HepG2 (cell line): Measurements from ENCODE around the gene ALDH1A1. TPM values are rescaled to one million over a fixed set of nuclear protein-coding genes. Genes with fewer than 3 reads are reported as not detected.

ENCODE experiments used
- HNRNPLL ChIP-seq: fragments of 200-400 bp; formaldehyde crosslinking; IDR thresholded peaks from 2 replicates; pipeline ENCODE4 v1.6.1; 2017; ENCODE audit warnings: mild to moderate bottlenecking, low read depth, low read length; ENCODE audit not compliant: poor library complexity, severe bottlenecking
- PLRG1 ChIP-seq: fragments of 450-650 bp; conservative IDR thresholded peaks from 2 replicates; pipeline ENCODE4 v1.6.1; 2016
- RBFOX2 ChIP-seq: fragments of 200-400 bp; formaldehyde crosslinking; IDR thresholded peaks from 2 replicates; pipeline ENCODE4 v1.6.1; 2017; ENCODE audit warnings: low read depth, mild to moderate bottlenecking, low read length
- RFXANK ChIP-seq: IDR thresholded peaks from 2 replicates; pipeline ENCODE4 v1.6.1; 2016
- TBP ChIP-seq: sonication (generic); formaldehyde crosslinking; IDR thresholded peaks from 2 replicates; pipeline ENCODE4 v1.5.0; 2020; ENCODE audit warnings: missing genetic modification reagents
- TBX3 ChIP-seq: fragments of 450-650 bp; IDR thresholded peaks from 2 replicates; pipeline ENCODE4 v1.6.1; 2017; ENCODE audit warnings: antibody characterized with exemption, mild to moderate bottlenecking, inconsistent platforms, borderline replicate concordance
- ZIK1 ChIP-seq: sonication (generic); formaldehyde crosslinking; IDR thresholded peaks from 2 replicates; pipeline ENCODE4 v1.5.0; 2020; ENCODE audit warnings: mild to moderate bottlenecking, low read depth, missing genetic modification reagents, borderline replicate concordance
- ZNF138 ChIP-seq: sonication (generic); formaldehyde crosslinking; IDR thresholded peaks from 2 replicates; pipeline ENCODE4 v1.5.0; 2020; ENCODE audit warnings: mild to moderate bottlenecking, low read depth, missing genetic modification reagents
- ZNF331 ChIP-seq: sonication (generic); formaldehyde crosslinking; IDR thresholded peaks from 2 replicates; pipeline ENCODE4 v1.4.0; 2020; ENCODE audit warnings: missing genetic modification reagents
- ZNF335 ChIP-seq: sonication (generic); formaldehyde crosslinking; IDR thresholded peaks from 2 replicates; pipeline ENCODE4 v1.4.0; 2020; ENCODE audit warnings: missing genetic modification reagents
- ZNF678 ChIP-seq: sonication (generic); formaldehyde crosslinking; IDR thresholded peaks from 2 replicates; pipeline ENCODE4 v1.4.0; 2020; ENCODE audit warnings: mild to moderate bottlenecking, missing genetic modification reagents
- ZNF709 ChIP-seq: sonication (generic); formaldehyde crosslinking; IDR thresholded peaks from 2 replicates; pipeline ENCODE4 v1.5.0; 2020; ENCODE audit warnings: mild to moderate bottlenecking, missing genetic modification reagents
- ZNF713 ChIP-seq: sonication (generic); formaldehyde crosslinking; IDR thresholded peaks from 2 replicates; pipeline ENCODE4 v1.4.0; 2020; ENCODE audit warnings: mild to moderate bottlenecking, missing genetic modification reagents
- ZSCAN20 ChIP-seq: sonication (generic); formaldehyde crosslinking; IDR thresholded peaks from 2 replicates; pipeline ENCODE4 v1.4.0; 2020; ENCODE audit warnings: missing genetic modification reagents, mild to moderate bottlenecking, borderline replicate concordance
- polyA plus RNA-seq, 8 experiments: library from polyadenylated mRNA; depleted of rRNA in 3 of 8; stranded (reverse) in 7 of 8; unstranded in 1 of 8; fragments of >200 nt; fragmentation: Illumina TruSeq in 4 of 8; extraction: Trizol in 4 of 8; gene quantifications; 2 replicates each; pipeline versions ENCODE4 v1.2.1 to v1.2.3, GENCODE V29; 2011 to 2016; ENCODE audit warnings: low read depth in 4 of 8, missing spikeins in 1 of 8, mixed read lengths in 1 of 8; ENCODE audit not compliant: insufficient read depth in 1 of 8
- total RNA-seq, 5 experiments: library from RNA; depleted of rRNA; stranded (reverse); fragments of >200 nt; fragmentation: Illumina TruSeq; extraction: Trizol; gene quantifications; 2 replicates each; pipeline ENCODE4 v1.2.3, GENCODE V29; 2016; ENCODE audit warnings: low read depth in 1 of 5
- TF ChIP-seq, protein P1 (sequence below): sonication (generic); formaldehyde crosslinking; IDR thresholded peaks from 2 replicates; pipeline ENCODE4 v1.5.1; 2020; ENCODE audit warnings: mild to moderate bottlenecking, missing genetic modification reagents, borderline replicate concordance
- TF ChIP-seq, protein P2 (sequence below): sonication (generic); formaldehyde crosslinking; IDR thresholded peaks from 2 replicates; pipeline ENCODE4 v1.8.1; 2023; ENCODE audit warnings: mild to moderate bottlenecking, inconsistent platforms, moderate library complexity, missing genetic modification reagents, borderline replicate concordance
- TF ChIP-seq, protein P3 (sequence below): sonication (generic); formaldehyde crosslinking; IDR thresholded peaks from 2 replicates; pipeline ENCODE4 v1.4.0; 2020; ENCODE audit warnings: missing genetic modification reagents, borderline replicate concordance
- TF ChIP-seq, protein P4 (sequence below): IDR thresholded peaks from 2 replicates; pipeline ENCODE4 v1.6.1; 2018; ENCODE audit warnings: missing genetic modification reagents, mild to moderate bottlenecking, missing compliant biosample characterization

ALDH1A1 gene
- total and polyA plus RNA-seq, 2 of the 13 experiments (the other 11 are each of a cell fraction or from before 2014, with no cell fraction given), result 88.2 to 439 TPM

DNA sequence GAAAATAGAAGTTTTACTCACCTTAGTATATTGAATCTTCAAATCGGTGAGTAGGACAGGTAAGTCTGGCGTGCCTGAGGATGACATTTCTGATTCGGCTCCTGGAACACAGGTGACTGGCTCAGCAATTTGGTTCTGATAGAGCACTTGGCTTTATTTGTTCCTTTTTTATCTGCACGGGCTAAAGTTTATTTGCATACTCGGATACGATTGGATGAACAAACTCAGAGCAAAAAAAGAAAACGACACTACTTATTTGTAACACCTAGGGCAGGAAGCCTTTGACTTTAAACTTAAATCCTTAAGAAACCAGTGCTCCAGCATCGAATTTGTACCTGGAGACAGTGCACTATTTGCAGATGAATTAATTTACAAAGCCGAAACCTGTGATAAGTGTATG is at the start of gene ALDH1A1 (continued):
- TF ChIP-seq ZIK1 (CRISPR knock-in tag) (no peak), ZNF331 (peak; percentile 75; the same call in 1 of the 2 replicates), HNRNPLL (no peak), PLRG1 (no peak), ZNF678 (CRISPR knock-in tag) (no peak), ZNF138 (CRISPR knock-in tag) (no peak), ZNF713 (CRISPR knock-in tag) (no peak), RFXANK (no peak), ZNF335 (no peak), TBP (CRISPR knock-in tag) (no peak), RBFOX2 (peak; percentile 59; the same call in 1 of the 2 replicates), ZNF709 (CRISPR knock-in tag) (no peak), TBX3 (no peak), ZSCAN20 (no peak)
- TF ChIP-seq, protein P1, sequence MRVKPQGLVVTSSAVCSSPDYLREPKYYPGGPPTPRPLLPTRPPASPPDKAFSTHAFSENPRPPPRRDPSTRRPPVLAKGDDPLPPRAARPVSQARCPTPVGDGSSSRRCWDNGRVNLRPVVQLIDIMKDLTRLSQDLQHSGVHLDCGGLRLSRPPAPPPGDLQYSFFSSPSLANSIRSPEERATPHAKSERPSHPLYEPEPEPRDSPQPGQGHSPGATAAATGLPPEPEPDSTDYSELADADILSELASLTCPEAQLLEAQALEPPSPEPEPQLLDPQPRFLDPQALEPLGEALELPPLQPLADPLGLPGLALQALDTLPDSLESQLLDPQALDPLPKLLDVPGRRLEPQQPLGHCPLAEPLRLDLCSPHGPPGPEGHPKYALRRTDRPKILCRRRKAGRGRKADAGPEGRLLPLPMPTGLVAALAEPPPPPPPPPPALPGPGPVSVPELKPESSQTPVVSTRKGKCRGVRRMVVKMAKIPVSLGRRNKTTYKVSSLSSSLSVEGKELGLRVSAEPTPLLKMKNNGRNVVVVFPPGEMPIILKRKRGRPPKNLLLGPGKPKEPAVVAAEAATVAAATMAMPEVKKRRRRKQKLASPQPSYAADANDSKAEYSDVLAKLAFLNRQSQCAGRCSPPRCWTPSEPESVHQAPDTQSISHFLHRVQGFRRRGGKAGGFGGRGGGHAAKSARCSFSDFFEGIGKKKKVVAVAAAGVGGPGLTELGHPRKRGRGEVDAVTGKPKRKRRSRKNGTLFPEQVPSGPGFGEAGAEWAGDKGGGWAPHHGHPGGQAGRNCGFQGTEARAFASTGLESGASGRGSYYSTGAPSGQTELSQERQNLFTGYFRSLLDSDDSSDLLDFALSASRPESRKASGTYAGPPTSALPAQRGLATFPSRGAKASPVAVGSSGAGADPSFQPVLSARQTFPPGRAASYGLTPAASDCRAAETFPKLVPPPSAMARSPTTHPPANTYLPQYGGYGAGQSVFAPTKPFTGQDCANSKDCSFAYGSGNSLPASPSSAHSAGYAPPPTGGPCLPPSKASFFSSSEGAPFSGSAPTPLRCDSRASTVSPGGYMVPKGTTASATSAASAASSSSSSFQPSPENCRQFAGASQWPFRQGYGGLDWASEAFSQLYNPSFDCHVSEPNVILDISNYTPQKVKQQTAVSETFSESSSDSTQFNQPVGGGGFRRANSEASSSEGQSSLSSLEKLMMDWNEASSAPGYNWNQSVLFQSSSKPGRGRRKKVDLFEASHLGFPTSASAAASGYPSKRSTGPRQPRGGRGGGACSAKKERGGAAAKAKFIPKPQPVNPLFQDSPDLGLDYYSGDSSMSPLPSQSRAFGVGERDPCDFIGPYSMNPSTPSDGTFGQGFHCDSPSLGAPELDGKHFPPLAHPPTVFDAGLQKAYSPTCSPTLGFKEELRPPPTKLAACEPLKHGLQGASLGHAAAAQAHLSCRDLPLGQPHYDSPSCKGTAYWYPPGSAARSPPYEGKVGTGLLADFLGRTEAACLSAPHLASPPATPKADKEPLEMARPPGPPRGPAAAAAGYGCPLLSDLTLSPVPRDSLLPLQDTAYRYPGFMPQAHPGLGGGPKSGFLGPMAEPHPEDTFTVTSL (CRISPR knock-in tag), result no peak
- TF ChIP-seq, protein P2, sequence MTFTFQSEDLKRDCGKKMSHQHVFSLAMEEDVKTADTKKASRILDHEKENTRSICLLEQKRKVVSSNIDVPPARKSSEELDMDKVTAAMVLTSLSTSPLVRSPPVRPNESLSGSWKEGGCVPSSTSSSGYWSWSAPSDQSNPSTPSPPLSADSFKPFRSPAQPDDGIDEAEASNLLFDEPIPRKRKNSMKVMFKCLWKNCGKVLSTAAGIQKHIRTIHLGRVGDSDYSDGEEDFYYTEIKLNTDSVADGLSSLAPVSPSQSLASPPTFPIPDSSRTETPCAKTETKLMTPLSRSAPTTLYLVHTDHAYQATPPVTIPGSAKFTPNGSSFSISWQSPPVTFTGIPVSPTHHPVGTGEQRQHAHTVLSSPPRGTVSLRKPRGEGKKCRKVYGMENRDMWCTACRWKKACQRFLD (CRISPR knock-in tag), result no peak
- TF ChIP-seq, protein P3, sequence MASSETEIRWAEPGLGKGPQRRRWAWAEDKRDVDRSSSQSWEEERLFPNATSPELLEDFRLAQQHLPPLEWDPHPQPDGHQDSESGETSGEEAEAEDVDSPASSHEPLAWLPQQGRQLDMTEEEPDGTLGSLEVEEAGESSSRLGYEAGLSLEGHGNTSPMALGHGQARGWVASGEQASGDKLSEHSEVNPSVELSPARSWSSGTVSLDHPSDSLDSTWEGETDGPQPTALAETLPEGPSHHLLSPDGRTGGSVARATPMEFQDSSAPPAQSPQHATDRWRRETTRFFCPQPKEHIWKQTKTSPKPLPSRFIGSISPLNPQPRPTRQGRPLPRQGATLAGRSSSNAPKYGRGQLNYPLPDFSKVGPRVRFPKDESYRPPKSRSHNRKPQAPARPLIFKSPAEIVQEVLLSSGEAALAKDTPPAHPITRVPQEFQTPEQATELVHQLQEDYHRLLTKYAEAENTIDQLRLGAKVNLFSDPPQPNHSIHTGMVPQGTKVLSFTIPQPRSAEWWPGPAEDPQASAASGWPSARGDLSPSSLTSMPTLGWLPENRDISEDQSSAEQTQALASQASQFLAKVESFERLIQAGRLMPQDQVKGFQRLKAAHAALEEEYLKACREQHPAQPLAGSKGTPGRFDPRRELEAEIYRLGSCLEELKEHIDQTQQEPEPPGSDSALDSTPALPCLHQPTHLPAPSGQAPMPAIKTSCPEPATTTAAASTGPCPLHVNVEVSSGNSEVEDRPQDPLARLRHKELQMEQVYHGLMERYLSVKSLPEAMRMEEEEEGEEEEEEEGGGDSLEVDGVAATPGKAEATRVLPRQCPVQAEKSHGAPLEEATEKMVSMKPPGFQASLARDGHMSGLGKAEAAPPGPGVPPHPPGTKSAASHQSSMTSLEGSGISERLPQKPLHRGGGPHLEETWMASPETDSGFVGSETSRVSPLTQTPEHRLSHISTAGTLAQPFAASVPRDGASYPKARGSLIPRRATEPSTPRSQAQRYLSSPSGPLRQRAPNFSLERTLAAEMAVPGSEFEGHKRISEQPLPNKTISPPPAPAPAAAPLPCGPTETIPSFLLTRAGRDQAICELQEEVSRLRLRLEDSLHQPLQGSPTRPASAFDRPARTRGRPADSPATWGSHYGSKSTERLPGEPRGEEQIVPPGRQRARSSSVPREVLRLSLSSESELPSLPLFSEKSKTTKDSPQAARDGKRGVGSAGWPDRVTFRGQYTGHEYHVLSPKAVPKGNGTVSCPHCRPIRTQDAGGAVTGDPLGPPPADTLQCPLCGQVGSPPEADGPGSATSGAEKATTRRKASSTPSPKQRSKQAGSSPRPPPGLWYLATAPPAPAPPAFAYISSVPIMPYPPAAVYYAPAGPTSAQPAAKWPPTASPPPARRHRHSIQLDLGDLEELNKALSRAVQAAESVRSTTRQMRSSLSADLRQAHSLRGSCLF (CRISPR knock-in tag), result no peak
- TF ChIP-seq, protein P4, sequence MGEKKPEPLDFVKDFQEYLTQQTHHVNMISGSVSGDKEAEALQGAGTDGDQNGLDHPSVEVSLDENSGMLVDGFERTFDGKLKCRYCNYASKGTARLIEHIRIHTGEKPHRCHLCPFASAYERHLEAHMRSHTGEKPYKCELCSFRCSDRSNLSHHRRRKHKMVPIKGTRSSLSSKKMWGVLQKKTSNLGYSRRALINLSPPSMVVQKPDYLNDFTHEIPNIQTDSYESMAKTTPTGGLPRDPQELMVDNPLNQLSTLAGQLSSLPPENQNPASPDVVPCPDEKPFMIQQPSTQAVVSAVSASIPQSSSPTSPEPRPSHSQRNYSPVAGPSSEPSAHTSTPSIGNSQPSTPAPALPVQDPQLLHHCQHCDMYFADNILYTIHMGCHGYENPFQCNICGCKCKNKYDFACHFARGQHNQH, result 0 out of 2 replicates have a peak, but pooled peaks have one; percentile 19
